CD14-positive monocyte (primary cell): ENCODE results near the gene PIM2. TPM values are rescaled to one million over a fixed set of nuclear protein-coding genes. Genes with fewer than 3 reads are reported as not detected.
A peak's percentile ranks its signal among the peaks of the same experiment; 100 is the strongest.

Experiments
- DNase-seq, 3 donors: peaks; one replicate each; pipeline ENCODE4 v3.0.0-alpha.2; 2011 to 2022
- H2AFZ ChIP-seq: 2 replicates; pipeline ENCODE4 v1.6.0; 2012; ENCODE audit warnings: mild to moderate bottlenecking, low read depth, low read length, inconsistent platforms; ENCODE audit not compliant: insufficient read depth, poor library complexity, severe bottlenecking
- H3K27ac ChIP-seq, 2 donors: 1 replicate in 1 of 2; 2 replicates in 1 of 2; pipeline ENCODE4 v1.5.1; 2012 to 2013; ENCODE audit warnings: low read length in 2 of 2, control low read depth in 1 of 2, inconsistent platforms in 1 of 2, low read depth in 1 of 2, mild to moderate bottlenecking in 1 of 2
- H3K27me3 ChIP-seq, 2 donors: one replicate each; pipeline versions ENCODE4 v1.6.0 to v1.6.1; 2011 to 2013; ENCODE audit warnings: low read length in 2 of 2; ENCODE audit not compliant: control insufficient read depth in 2 of 2, insufficient read depth in 2 of 2
- H3K36me3 ChIP-seq, 2 donors: replicated peaks in 1 of 2; 1 replicate in 1 of 2; 2 replicates in 1 of 2; pipeline versions ENCODE4 v1.5.1 to v1.6.1; 2012 to 2013; ENCODE audit warnings: low read length in 2 of 2, control low read depth in 1 of 2, inconsistent platforms in 1 of 2, mild to moderate bottlenecking in 1 of 2; ENCODE audit not compliant: insufficient read depth in 2 of 2, control insufficient read depth in 1 of 2
- H3K4me1 ChIP-seq, 2 donors: 1 replicate in 1 of 2; 2 replicates in 1 of 2; pipeline versions ENCODE4 v1.5.1 to v1.6.1; 2012 to 2013; ENCODE audit warnings: low read length in 2 of 2, control low read depth in 1 of 2, inconsistent platforms in 1 of 2, mild to moderate bottlenecking in 1 of 2, moderate library complexity in 1 of 2; ENCODE audit not compliant: insufficient read depth in 2 of 2, control insufficient read depth in 1 of 2
- H3K4me2 ChIP-seq: replicated peaks from 2 replicates; pipeline ENCODE3; 2012; ENCODE audit warnings: low read length, moderate library complexity, mild to moderate bottlenecking; ENCODE audit not compliant: poor library complexity, severe bottlenecking; ENCODE audit errors: extremely low read depth
- H3K4me3 ChIP-seq, 3 experiments: fragments of 200-600 bp in 1 of 3; sonication (generic) in 1 of 3; replicated peaks in 1 of 3; 1 replicate in 2 of 3; 2 replicates in 1 of 3; pipeline ENCODE4 v1.5.1; 2011 to 2013; ENCODE audit warnings: low read length in 3 of 3, mild to moderate bottlenecking in 3 of 3, control low read depth in 2 of 3, low read depth in 2 of 3, inconsistent platforms in 1 of 3, moderate library complexity in 1 of 3
- H3K79me2 ChIP-seq: 2 replicates; pipeline ENCODE4 v1.6.0; 2012; ENCODE audit warnings: mild to moderate bottlenecking, control low read depth, inconsistent platforms, low read length, moderate library complexity; ENCODE audit not compliant: insufficient read depth
- H3K9ac ChIP-seq: 2 replicates; pipeline ENCODE4 v1.6.0; 2017; ENCODE audit warnings: low read length, mild to moderate bottlenecking; ENCODE audit not compliant: insufficient read depth, poor library complexity, severe bottlenecking
- H3K9me3 ChIP-seq, 2 donors: replicated peaks in 1 of 2; 1 replicate in 1 of 2; 2 replicates in 1 of 2; pipeline versions ENCODE4 v1.5.1 to v1.6.1; 2012 to 2013; ENCODE audit warnings: low read length in 2 of 2, control low read depth in 1 of 2; ENCODE audit not compliant: control insufficient read depth in 1 of 2, insufficient read depth in 1 of 2
- H4K20me1 ChIP-seq: 2 replicates; pipeline ENCODE4 v1.6.0; 2012; ENCODE audit warnings: mild to moderate bottlenecking, low read length, control low read depth, moderate library complexity; ENCODE audit not compliant: insufficient read depth
- H3K27ac Mint-ChIP-seq, 7 donors: one replicate each; pipeline ENCODE4 v1.8.0; 2020; ENCODE audit warnings: mild to moderate bottlenecking in 7 of 7, mixed read lengths in 7 of 7, moderate library complexity in 6 of 7, inconsistent platforms in 2 of 7
- H3K27me3 Mint-ChIP-seq, 3 donors: one replicate each; pipeline ENCODE4 v1.8.0; 2021 to 2022; ENCODE audit warnings: low read depth in 3 of 3, mild to moderate bottlenecking in 3 of 3, mixed read lengths in 3 of 3, moderate library complexity in 3 of 3, inconsistent platforms in 1 of 3
- H3K36me3 Mint-ChIP-seq, 2 donors: one replicate each; pipeline ENCODE4 v1.8.0; 2020; ENCODE audit warnings: mixed read lengths in 2 of 2, inconsistent platforms in 1 of 2, mild to moderate bottlenecking in 1 of 2
- H3K4me1 Mint-ChIP-seq: one replicate; pipeline ENCODE4 v1.8.0; 2020; ENCODE audit warnings: mild to moderate bottlenecking, mixed read lengths
- H3K4me3 Mint-ChIP-seq, 2 donors: one replicate each; pipeline ENCODE4 v1.8.0; 2020; ENCODE audit warnings: mild to moderate bottlenecking in 2 of 2, mixed read lengths in 2 of 2, moderate library complexity in 1 of 2
- H3K9me3 Mint-ChIP-seq, 7 donors: one replicate each; pipeline ENCODE4 v1.8.0; 2020 to 2022; ENCODE audit warnings: mixed read lengths in 7 of 7, mild to moderate bottlenecking in 6 of 7, moderate library complexity in 6 of 7, inconsistent platforms in 2 of 7
- CTCF ChIP-seq: fragments of 200-600 bp; IDR thresholded peaks from one replicate; pipeline ENCODE4 v1.8.0; 2022; ENCODE audit warnings: antibody characterized with exemption, mild to moderate bottlenecking
- WGBS: methylation state at CpG from one replicate; pipeline ENCODE4 v1.1.5; 2013; ENCODE audit warnings: missing lambda C conversion rate; ENCODE audit not compliant: insufficient coverage; 5-methylcytosine and 5-hydroxymethylcytosine counted together
- intact Hi-C, 2 donors: fragments of 100-400 bp; cut with micrococcal nuclease; formaldehyde crosslinking; loops; one replicate each; pipeline versions ENCODE4 v1.15.0 to v1.15.1; 2023
- polyA plus RNA-seq, 3 donors: library from polyadenylated mRNA; depleted of rRNA in 1 of 3; unstranded in 2 of 3; stranded (reverse) in 1 of 3; fragments of 300-500 nt in 2 of 3; fragments of >200 nt in 1 of 3; fragmentation: Illumina TruSeq in 2 of 3; gene quantifications; 1 replicate in 2 of 3; 2 replicates in 1 of 3; pipeline ENCODE4 v1.2.3, GENCODE V29; 2012 to 2021

PIM2 gene
- polyA plus RNA-seq, 3 donors, result 6.7 to 39.4 (median 9.9) TPM

GRCh38 chrX:48935301-48935670, 16.5 kb upstream of the PIM2 start:
- H3K9me3 Mint-ChIP-seq, result peaks cover 0 to 3% (median 0%) of the 10 kb centered on the region in 7 donors
- no peaks in the 10 kb centered on the region for H3K9me3 ChIP-seq
- peaks cover 27 to 39% of the 10 kb centered on the region in 2 donors for H3K36me3 ChIP-seq
- no peak overlapping the region for H3K9ac ChIP-seq
- H3K36me3 Mint-ChIP-seq, result peaks cover 32 to 59% of the 10 kb centered on the region in 2 donors
- no peaks in the 10 kb centered on the region for H3K27me3 ChIP-seq
- H3K27ac Mint-ChIP-seq, result peak overlapping the region in 6 of 7 donors; percentile 35 to 81 (median 58)
- H3K4me2 ChIP-seq, result no peak overlapping the region
- H3K4me1 ChIP-seq, result peaks cover 39 to 40% of the 10 kb centered on the region in 2 donors
- H3K4me3 Mint-ChIP-seq, result no peak overlapping the region
- H3K27me3 Mint-ChIP-seq, result peaks cover 0 to 3% (median 1%) of the 10 kb centered on the region in 3 donors
- peaks cover 9% of the 10 kb centered on the region for H4K20me1 ChIP-seq
- WGBS, result no CpG with 5 or more reads among the region's 1 CpG
- H3K4me1 Mint-ChIP-seq, result peaks cover 44% of the 10 kb centered on the region
- no peak for DNase-seq
- H3K27ac ChIP-seq, result peak overlapping the region in 1 of 2 donors; percentile 42
- H3K79me2 ChIP-seq, result peaks cover 29% of the 10 kb centered on the region
- intact Hi-C loops, result no loop called here
- no peak overlapping the region for H2AFZ ChIP-seq
- no peak for TF ChIP-seq CTCF
- H3K4me3 ChIP-seq, result no peak overlapping the region

GRCh38 chrX:48934581-48935300, 15.9 kb upstream of the PIM2 start:
- Histone ChIP-seq H3K4me2 (no peak overlapping the region), H3K27me3 (no peaks in the 10 kb centered on the region), H4K20me1 (peaks cover 9% of the 10 kb centered on the region), H3K27ac (peak overlapping the region in 1 of 2 donors; percentile 42), H3K4me3 (no peak overlapping the region), H3K9me3 (no peaks in the 10 kb centered on the region), H3K9ac (no peak overlapping the region), H3K79me2 (peaks cover 23% of the 10 kb centered on the region), H3K36me3 (peaks cover 25 to 39% of the 10 kb centered on the region in 2 donors), H2AFZ (no peak overlapping the region), H3K4me1 (peaks cover 34 to 39% of the 10 kb centered on the region in 2 donors)
- H3K36me3 Mint-ChIP-seq, result peaks cover 32 to 58% of the 10 kb centered on the region in 2 donors
- H3K27me3 Mint-ChIP-seq, result peaks cover 0 to 3% (median 1%) of the 10 kb centered on the region in 3 donors
- peaks cover 0 to 5% (median 0%) of the 10 kb centered on the region in 7 donors for H3K9me3 Mint-ChIP-seq
- H3K27ac Mint-ChIP-seq, result peak overlapping the region; percentile 35 to 84 (median 65)
- peaks cover 41% of the 10 kb centered on the region for H3K4me1 Mint-ChIP-seq
- no peak for TF ChIP-seq CTCF
- intact Hi-C loops, result no loop called here
- H3K4me3 Mint-ChIP-seq, result no peak overlapping the region
- DNase-seq, result peak in 1 of 3 donors; percentile 48
- no CpG with 5 or more reads among the region's 7 CpGs for WGBS
